Measurements from ENCODE around the gene MPP2.
"Not testable (repeated sequence)": the region's sequence is repeated elsewhere in the genome, so short reads cannot be mapped to it uniquely, and the experiment has no call there.

MPP2 gene

GRCh38 chr17:43846963-43847371, 60.4 kb downstream of the MPP2 start, which contains the start of gene CD300LG:
Gene CD300LG, plus strand, starts transcription at chr17:43847176. Its CDS starts 41 bp downstream, at chr17:43847217.
- no peak for DNase-seq (ENCODE audit: low read depth, low spot score)

GRCh38 chr17:43846221-43846712, 61.1 kb downstream of the MPP2 start:
- DNase-seq (ENCODE audit: low read depth, low spot score) = peak; percentile 52

GRCh38 chr17:43845766-43846165, 61.6 kb downstream of the MPP2 start:
- no peak for DNase-seq (ENCODE audit: low read depth, low spot score)

- DNase-seq (ENCODE audit: low read depth, low spot score) = no peak
Measured at GRCh38 chr17:43844241-43844640, 63.1 kb downstream of the MPP2 start.

GRCh38 chr17:43842975-43843325, 64.4 kb downstream of the MPP2 start:
- no peak for DNase-seq (ENCODE audit: low read depth, low spot score)

- not testable (repeated sequence) for DNase-seq (ENCODE audit: low read depth, low spot score)
Measured at GRCh38 chr17:43842091-43842974, 65.0 kb downstream of the MPP2 start.

- DNase-seq (ENCODE audit: low read depth, low spot score) = no peak
Measured at GRCh38 chr17:43841282-43841681, 66.1 kb downstream of the MPP2 start.

GRCh38 chr17:43840814-43841213, 66.5 kb downstream of the MPP2 start:
- DNase-seq (ENCODE audit: low read depth, low spot score) = no peak

GRCh38 chr17:43839670-43840108, 67.6 kb downstream of the MPP2 start:
- DNase-seq (ENCODE audit: low read depth, low spot score) = no peak

GRCh38 chr17:43834106-43834505, 73.2 kb downstream of the MPP2 start:
- DNase-seq (ENCODE audit: low read depth, low spot score) = no peak

- DNase-seq (ENCODE audit: low read depth, low spot score) = no peak
Measured at GRCh38 chr17:43832976-43833829, 74.1 kb downstream of the MPP2 start, which contains the start of gene MPP3. Gene MPP3, minus strand, starts transcription at chr17:43833146. Its CDS starts 1,240 bp downstream, at chr17:43831906.

- no peak for DNase-seq (ENCODE audit: low read depth, low spot score)
Measured at GRCh38 chr17:43832168-43832975, 75.0 kb downstream of the MPP2 start.

- DNase-seq (ENCODE audit: low read depth, low spot score) = no peak
Measured at GRCh38 chr17:43831633-43832032, 75.7 kb downstream of the MPP2 start.

GRCh38 chr17:43830510-43831140, 76.7 kb downstream of the MPP2 start:
- DNase-seq (ENCODE audit: low read depth, low spot score) = no peak

- DNase-seq (ENCODE audit: low read depth, low spot score) = no peak
Measured at GRCh38 chr17:43829738-43830137, 77.6 kb downstream of the MPP2 start.

- no peak for DNase-seq (ENCODE audit: low read depth, low spot score)
Measured at GRCh38 chr17:43827596-43827995, 79.7 kb downstream of the MPP2 start.

- DNase-seq (ENCODE audit: low read depth, low spot score) = no peak
Measured at GRCh38 chr17:43826206-43826605, 81.1 kb downstream of the MPP2 start.

- no peak for DNase-seq (ENCODE audit: low read depth, low spot score)
Measured at GRCh38 chr17:43825567-43825966, 81.8 kb downstream of the MPP2 start.

All from activated CD4-positive, CD25-positive, alpha-beta regulatory T cell treated with anti-CD3 and anti-CD28 coated beads, Interleukin-2, amount 50 U/mL, for 16 hours (primary cell).